SU-DHL-6 (cell line): ENCODE measurements around the gene A3GALT2.

Experiments used
- H2AFZ ChIP-seq: fragments of 200-600 bp; sonication (generic); 2 replicates; pipeline ENCODE4 v1.6.1; 2014; ENCODE audit warnings: low read depth, mild to moderate bottlenecking, moderate library complexity, mixed read lengths, antibody characterized with exemption, low read length; ENCODE audit not compliant: severe bottlenecking
- H3F3A ChIP-seq: fragments of 200-600 bp; shearing (Covaris generic); 2 replicates; pipeline ENCODE4 v1.6.0; 2016; ENCODE audit warnings: antibody characterized with exemption, mild to moderate bottlenecking; ENCODE audit not compliant: insufficient read depth
- H3K27ac ChIP-seq: fragments of 200-600 bp; sonication (generic); 2 replicates; pipeline ENCODE4 v1.5.1; 2016; ENCODE audit warnings: low read depth, mild to moderate bottlenecking, low read length, moderate library complexity, mixed read lengths
- H3K27me3 ChIP-seq: fragments of 200-600 bp; sonication (generic), shearing (Covaris generic); 2 replicates; pipeline ENCODE4 v1.6.0; 2014; ENCODE audit warnings: mild to moderate bottlenecking, low read length
- H3K36me3 ChIP-seq: fragments of 200-600 bp; sonication (generic); 2 replicates; pipeline ENCODE4 v1.6.1; 2014; ENCODE audit warnings: mild to moderate bottlenecking, low read length, mixed read lengths
- H3K4me2 ChIP-seq: fragments of 300-600, 200-600 bp; shearing (Covaris generic), sonication (generic); 2 replicates; pipeline ENCODE4 v1.6.0; 2014; ENCODE audit warnings: low read length, low read depth, mild to moderate bottlenecking; ENCODE audit not compliant: poor library complexity, severe bottlenecking
- H3K4me3 ChIP-seq: fragments of 200-600 bp; sonication (generic); 2 replicates; pipeline ENCODE4 v1.5.1; 2014; ENCODE audit warnings: antibody characterized with exemption, low read length, mild to moderate bottlenecking, mixed read lengths; ENCODE audit not compliant: insufficient read depth, poor library complexity, severe bottlenecking
- H3K79me2 ChIP-seq: fragments of 200-600 bp; sonication (generic); 2 replicates; pipeline ENCODE4 v1.6.1; 2014; ENCODE audit warnings: mild to moderate bottlenecking, low read length, moderate library complexity; ENCODE audit not compliant: insufficient read depth
- H3K9ac ChIP-seq: fragments of 200-600 bp; sonication (generic); 2 replicates; pipeline ENCODE4 v1.7.0; 2014; ENCODE audit warnings: mild to moderate bottlenecking, low read length
- H3K9me2 ChIP-seq: fragments of 200-600 bp; sonication (generic); replicated peaks from 2 replicates; pipeline ENCODE4 v1.6.1; 2014; ENCODE audit warnings: low read length; ENCODE audit not compliant: insufficient read depth
- H3K9me3 ChIP-seq: fragments of 200-600 bp; sonication (generic); 2 replicates; pipeline ENCODE4 v1.6.1; 2014; ENCODE audit warnings: low read length, mixed read lengths; ENCODE audit not compliant: insufficient read depth
- H4K20me1 ChIP-seq: fragments of 200-600 bp; sonication (generic); 2 replicates; pipeline ENCODE4 v1.6.1; 2014; ENCODE audit warnings: low read depth, mild to moderate bottlenecking, antibody characterized with exemption, low read length, moderate library complexity, mixed read lengths
- EZH2phosphoT487 ChIP-seq: fragments of 200-600 bp; sonication (generic), shearing (Covaris generic); conservative IDR thresholded peaks from 2 replicates; pipeline ENCODE4 v1.6.1; 2018; ENCODE audit warnings: mild to moderate bottlenecking, antibody characterized with exemption, low read length, moderate library complexity, mixed read lengths
- TF ChIP-seq, protein P1 (sequence below): fragments of 200-600 bp; sonication (generic); IDR thresholded peaks from one replicate; pipeline ENCODE4 v1.5.1; 2017; ENCODE audit warnings: antibody characterized with exemption, mild to moderate bottlenecking, low read length, moderate library complexity; ENCODE audit not compliant: insufficient read depth, poor library complexity, severe bottlenecking

Gene A3GALT2

DNA sequence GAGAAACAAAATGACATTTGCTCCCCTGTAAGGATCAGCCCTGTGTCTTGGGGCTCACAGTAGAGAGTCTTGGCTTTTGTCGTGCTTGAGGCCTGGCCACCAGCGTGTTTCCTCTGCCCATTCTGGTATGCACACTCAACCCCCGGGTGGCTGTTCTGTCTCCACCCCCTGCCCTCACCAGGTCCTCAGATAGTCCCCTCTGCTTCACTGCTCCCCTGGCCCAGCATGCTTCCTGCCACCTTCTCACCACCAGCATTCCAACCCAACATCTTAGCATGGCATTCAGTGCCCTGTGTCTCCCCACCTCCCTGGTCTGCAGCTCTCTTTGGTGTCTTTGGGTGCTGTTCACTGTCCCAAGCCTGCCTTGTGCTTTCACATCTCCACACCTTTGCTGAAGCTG is 48.4 kb downstream of the A3GALT2 start:
- Histone ChIP-seq H3K9me3 (no peaks in the 10 kb centered on the region), H3K79me2 (no peaks in the 10 kb centered on the region), H3K27me3 (no peaks in the 10 kb centered on the region), H3K4me2 (no peak overlapping the region), H2AFZ (no peak overlapping the region), H4K20me1 (no peaks in the 10 kb centered on the region), H3K36me3 (no peaks in the 10 kb centered on the region), H3K4me3 (no peak overlapping the region), H3K27ac (no peak overlapping the region), H3K9me2 (no peaks in the 10 kb centered on the region), H3K9ac (no peak overlapping the region), H3F3A (no peaks in the 10 kb centered on the region)
- TF ChIP-seq, protein P1, sequence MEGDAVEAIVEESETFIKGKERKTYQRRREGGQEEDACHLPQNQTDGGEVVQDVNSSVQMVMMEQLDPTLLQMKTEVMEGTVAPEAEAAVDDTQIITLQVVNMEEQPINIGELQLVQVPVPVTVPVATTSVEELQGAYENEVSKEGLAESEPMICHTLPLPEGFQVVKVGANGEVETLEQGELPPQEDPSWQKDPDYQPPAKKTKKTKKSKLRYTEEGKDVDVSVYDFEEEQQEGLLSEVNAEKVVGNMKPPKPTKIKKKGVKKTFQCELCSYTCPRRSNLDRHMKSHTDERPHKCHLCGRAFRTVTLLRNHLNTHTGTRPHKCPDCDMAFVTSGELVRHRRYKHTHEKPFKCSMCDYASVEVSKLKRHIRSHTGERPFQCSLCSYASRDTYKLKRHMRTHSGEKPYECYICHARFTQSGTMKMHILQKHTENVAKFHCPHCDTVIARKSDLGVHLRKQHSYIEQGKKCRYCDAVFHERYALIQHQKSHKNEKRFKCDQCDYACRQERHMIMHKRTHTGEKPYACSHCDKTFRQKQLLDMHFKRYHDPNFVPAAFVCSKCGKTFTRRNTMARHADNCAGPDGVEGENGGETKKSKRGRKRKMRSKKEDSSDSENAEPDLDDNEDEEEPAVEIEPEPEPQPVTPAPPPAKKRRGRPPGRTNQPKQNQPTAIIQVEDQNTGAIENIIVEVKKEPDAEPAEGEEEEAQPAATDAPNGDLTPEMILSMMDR: no peak
- no peak for TF ChIP-seq EZH2phosphoT487

DNA sequence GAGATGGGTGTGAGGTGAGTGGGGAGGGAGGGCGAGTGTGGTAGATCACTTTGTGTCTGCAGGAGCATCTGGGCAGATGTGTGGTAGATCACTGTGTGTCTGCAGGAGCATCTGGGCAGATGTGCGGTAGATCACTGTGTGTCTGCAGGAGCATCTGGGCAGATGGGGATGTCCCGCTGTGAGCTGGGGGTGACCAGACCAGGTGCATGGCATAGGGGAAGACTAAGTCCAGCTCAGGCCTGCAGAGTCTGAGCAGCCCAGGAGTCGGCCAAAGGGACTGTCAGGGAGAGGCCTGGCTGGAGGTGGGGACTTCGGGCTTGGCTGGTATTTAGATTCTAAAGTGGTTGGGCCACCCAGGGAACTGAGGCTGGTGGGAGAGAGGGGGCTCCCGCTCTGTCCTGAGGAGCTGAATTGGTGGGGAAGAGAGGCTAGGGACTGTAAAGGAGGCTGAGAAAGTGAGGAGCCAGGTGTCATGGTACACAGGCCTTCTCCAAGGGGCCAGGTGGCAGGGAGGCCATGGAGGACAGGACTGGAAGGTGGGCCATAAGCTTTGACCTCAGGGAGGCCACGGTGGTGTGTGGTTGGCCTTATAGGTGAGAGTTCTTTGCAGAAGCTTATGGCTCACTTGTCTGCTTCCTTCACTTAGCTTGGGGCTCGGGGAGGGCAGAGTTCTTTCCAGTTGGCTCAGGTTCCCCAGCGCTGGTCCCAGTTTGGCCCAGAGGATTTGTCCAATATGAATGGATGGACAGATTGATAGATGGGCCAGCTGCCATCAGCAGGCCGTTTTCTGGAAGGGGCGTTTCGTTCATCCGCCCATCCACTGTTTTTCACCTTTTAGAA is 49.0 kb downstream of the A3GALT2 start:
- H2AFZ ChIP-seq: no peak overlapping the region
- no peak overlapping the region for H3K4me3 ChIP-seq
- no peak overlapping the region for H3K4me2 ChIP-seq
- H4K20me1 ChIP-seq: no peaks in the 10 kb centered on the region
- H3F3A ChIP-seq: no peaks in the 10 kb centered on the region
- no peak overlapping the region for H3K9ac ChIP-seq
- H3K27ac ChIP-seq: no peak overlapping the region
- H3K36me3 ChIP-seq: no peaks in the 10 kb centered on the region
- TF ChIP-seq, protein P1: no peak
- no peak for TF ChIP-seq EZH2phosphoT487
- no peaks in the 10 kb centered on the region for H3K9me2 ChIP-seq
- H3K9me3 ChIP-seq: no peaks in the 10 kb centered on the region
- no peaks in the 10 kb centered on the region for H3K79me2 ChIP-seq
- H3K27me3 ChIP-seq: no peaks in the 10 kb centered on the region

DNA sequence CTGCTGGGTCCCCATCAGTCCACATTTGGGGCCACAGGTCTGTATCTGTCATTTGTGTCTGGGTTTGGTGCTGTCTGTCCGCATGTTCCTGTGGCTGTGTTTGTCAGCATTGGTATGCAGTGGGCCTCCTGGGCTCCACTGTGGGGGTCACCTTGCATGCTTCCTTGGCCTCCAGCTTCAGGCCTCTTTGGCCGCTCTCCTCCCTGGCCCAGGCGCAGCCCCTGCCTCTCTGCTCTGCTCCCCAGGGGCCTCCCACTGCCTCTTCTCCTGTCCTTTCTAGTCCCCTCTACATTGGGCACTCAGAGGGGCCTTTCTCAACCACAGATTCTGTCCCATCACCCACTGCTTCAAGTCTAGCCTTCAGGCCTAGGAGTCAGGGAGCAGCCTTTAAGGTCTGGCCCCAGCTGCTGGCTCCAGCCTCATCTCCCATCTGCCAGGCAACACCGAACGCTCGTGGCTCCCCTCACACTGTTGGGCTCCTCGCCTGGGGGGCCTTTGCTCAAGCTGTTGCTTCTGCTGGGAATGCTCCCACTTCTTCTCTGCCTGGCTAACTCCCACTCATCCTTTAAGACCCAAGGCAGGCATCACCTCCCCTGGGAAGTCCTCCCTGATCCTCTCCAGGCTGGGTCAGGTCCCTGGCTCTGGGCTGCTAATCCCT is 50.0 kb downstream of the A3GALT2 start:
- Histone ChIP-seq H3K9me2 (no peaks in the 10 kb centered on the region), H3K9ac (no peak overlapping the region), H3K79me2 (no peaks in the 10 kb centered on the region)

More for the DNA sequence above, 50.0 kb downstream of the A3GALT2 start:
- Histone ChIP-seq H4K20me1 (no peaks in the 10 kb centered on the region), H3K27me3 (no peaks in the 10 kb centered on the region), H3K4me2 (no peak overlapping the region), H3K4me3 (no peak overlapping the region), H2AFZ (no peak overlapping the region), H3F3A (no peaks in the 10 kb centered on the region), H3K27ac (no peak overlapping the region), H3K9me3 (no peaks in the 10 kb centered on the region), H3K36me3 (no peaks in the 10 kb centered on the region)
- TF ChIP-seq EZH2phosphoT487: no peak
- TF ChIP-seq, protein P1: no peak
